SK-MEL-5 (cell line): ENCODE data around the gene RAB3B. TPM values are rescaled to one million over a fixed set of nuclear protein-coding genes. Genes with fewer than 3 reads are reported as not detected.
A peak's percentile ranks its signal among the peaks of the same experiment; 100 is the strongest.
"Not testable (repeated sequence)": the region's sequence is repeated elsewhere in the genome, so short reads cannot be mapped to it uniquely, and the experiment has no call there.

ENCODE experiments used
- DNase-seq: peaks from one replicate; pipeline ENCODE4 v3.0.0-alpha.2; 2016; ENCODE audit warnings: low read depth, low spot score
- in situ Hi-C: cut with HindIII; loops from 2 replicates; pipeline ENCODE4 v1.10.0; 2016; ENCODE audit warnings: low sequenced_read_pairs, high pct_unique_total_duplicates, low pct_unique_long_range_greater_than_20kb
- polyA plus RNA-seq, 2 experiments: library from polyadenylated mRNA; depleted of rRNA; stranded (reverse); fragments of >200 nt; gene quantifications; 2 replicates each; pipeline ENCODE4 v1.2.3, GENCODE V29; 2015
- total RNA-seq: library from RNA; depleted of rRNA; stranded (reverse); fragments of >200 nt; shearing (Covaris generic); gene quantifications from 2 replicates; pipeline ENCODE4 v1.2.3, GENCODE V29; 2014; rRNA removed

RAB3B gene, protein sequence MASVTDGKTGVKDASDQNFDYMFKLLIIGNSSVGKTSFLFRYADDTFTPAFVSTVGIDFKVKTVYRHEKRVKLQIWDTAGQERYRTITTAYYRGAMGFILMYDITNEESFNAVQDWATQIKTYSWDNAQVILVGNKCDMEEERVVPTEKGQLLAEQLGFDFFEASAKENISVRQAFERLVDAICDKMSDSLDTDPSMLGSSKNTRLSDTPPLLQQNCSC
- total RNA-seq = 0.08 and 0.19 TPM in 2 replicates
- 0.18 and 0.19 TPM in 2 replicates for polyA plus RNA-seq (2015; cell fraction: cytosol; rRNA removed)
- polyA plus RNA-seq (2015; cell fraction: nucleus; rRNA removed) = 0.02 and 0.24 TPM in 2 replicates

- peak; percentile 30 for DNase-seq
- in situ Hi-C loops = no loop called here
Measured at GRCh38 chr1:51990478-51990965, at the start of gene RAB3B. Gene RAB3B (minus strand): TSS chr1:51990700. CDS start chr1:51977117, 13,583 bp downstream.

- DNase-seq = no peak
- in situ Hi-C loops = no loop called here
Measured at GRCh38 chr1:52037909-52038308, 47.4 kb upstream of the RAB3B start.

GRCh38 chr1:52037402-52037814 is 46.9 kb upstream of the RAB3B start:
- no peak for DNase-seq

GRCh38 chr1:52034050-52034384 is 43.5 kb upstream of the RAB3B start:
- in situ Hi-C loops = no loop called here
- no peak for DNase-seq

More at GRCh38 chr1:52037402-52037814, 46.9 kb upstream of the RAB3B start:
- in situ Hi-C loops = no loop called here

GRCh38 chr1:52033190-52034049 is 42.9 kb upstream of the RAB3B start, which contains the start of gene KTI12:
Gene KTI12 (minus strand): TSS chr1:52033810. CDS start chr1:52033761, 49 bp downstream.
- DNase-seq = peak; percentile 89
- in situ Hi-C loops = no loop called here

- DNase-seq = peak; percentile 61
- in situ Hi-C loops = no loop called here
Measured at GRCh38 chr1:52032785-52033131, 42.3 kb upstream of the RAB3B start.

GRCh38 chr1:52032124-52032784 is 41.8 kb upstream of the RAB3B start:
- no peak for DNase-seq
- in situ Hi-C loops = no loop called here

- DNase-seq, in situ Hi-C loops: not testable (repeated sequence)
Measured at GRCh38 chr1:52028839-52029238, 38.3 kb upstream of the RAB3B start.

- in situ Hi-C loops = no loop called here
- no peak for DNase-seq
Measured at GRCh38 chr1:52028328-52028727, 37.8 kb upstream of the RAB3B start.

DNA sequence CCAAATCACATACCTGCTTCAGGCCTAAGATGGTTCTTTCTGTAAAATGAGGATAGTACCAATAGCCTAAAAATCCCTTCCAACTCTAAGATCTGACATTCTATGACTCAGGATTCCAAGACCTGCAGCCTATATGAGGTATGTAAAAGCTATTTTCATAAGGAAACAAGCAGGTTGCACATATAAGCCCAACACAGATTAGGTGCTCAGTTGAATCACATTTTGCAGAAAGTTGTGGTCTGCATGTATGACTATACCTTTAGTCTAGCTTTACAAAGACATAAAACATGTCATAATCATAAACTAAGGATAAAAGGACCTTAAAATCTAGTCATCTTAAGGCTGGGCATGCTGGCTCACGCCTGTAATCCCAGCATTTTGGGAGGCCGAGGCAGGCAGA is 35.8 kb upstream of the RAB3B start:
- no peak for DNase-seq
- in situ Hi-C loops = no loop called here

GRCh38 chr1:52022133-52022532 is 31.6 kb upstream of the RAB3B start:
- in situ Hi-C loops = no loop called here
- DNase-seq = no peak

- in situ Hi-C loops = no loop called here
Measured at GRCh38 chr1:52008071-52008809, 17.7 kb upstream of the RAB3B start.

DNA sequence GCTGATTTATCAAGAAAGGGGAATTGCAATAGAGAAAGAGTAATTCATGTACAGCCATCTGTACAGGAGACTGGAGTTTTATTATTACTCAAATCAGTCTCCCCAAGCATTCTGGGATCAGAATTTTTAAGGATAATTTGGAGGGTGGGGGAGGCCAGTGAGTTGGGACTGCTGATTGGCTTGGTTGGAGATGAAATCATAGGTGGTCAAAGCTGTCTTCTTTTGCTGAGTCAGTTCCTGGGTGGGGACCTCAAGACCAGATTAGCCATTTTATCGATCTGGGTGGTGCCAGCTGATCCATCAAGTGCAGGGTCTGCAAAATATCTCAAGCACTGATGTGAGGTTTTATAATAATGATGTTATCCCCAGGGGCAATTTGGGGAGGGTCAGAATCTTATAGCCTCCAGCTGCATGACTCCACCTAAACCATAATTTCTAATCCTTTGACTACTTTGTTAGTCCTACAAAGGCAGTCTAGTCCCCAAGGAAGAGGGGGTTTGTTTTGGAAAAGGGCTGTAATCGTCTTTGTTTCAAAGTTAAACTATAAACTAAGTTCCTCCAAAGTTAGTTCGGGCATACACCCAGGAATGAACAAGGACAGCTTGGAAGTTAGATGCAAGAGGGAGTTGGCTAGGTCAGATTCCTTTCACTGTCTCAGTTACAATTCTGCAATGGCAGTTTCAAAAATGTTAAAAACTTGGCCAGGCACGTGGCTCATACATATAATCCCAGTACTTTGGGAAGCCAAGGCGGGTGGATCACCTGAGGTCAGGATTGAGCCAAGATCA is 16.9 kb upstream of the RAB3B start:
- no peak for DNase-seq
- in situ Hi-C loops = no loop called here

More at GRCh38 chr1:52008071-52008809, 17.7 kb upstream of the RAB3B start:
- DNase-seq = no peak

GRCh38 chr1:52006081-52006553 is 15.6 kb upstream of the RAB3B start:
- in situ Hi-C loops, DNase-seq: not testable (repeated sequence)

DNA sequence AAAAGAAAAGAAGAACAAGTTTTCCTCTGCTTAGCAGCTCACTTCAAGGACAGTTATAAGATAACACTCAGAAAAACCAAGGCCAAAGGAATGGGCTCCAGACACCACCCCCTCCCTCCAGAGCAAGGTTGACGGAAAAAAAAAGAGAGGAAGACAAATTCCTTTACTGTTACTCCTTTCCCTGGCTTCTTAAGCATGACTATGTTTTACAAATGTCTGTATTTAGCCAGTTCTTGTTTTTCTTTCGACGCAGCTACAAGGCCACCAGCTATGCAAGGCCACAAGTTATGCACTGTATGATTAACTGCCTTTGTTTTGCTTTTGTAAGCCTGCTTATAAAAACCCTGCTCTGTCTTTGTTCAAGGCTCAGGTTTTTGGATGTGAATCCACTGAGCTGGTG is 15.0 kb upstream of the RAB3B start:
- DNase-seq, in situ Hi-C loops: not testable (repeated sequence)

DNA sequence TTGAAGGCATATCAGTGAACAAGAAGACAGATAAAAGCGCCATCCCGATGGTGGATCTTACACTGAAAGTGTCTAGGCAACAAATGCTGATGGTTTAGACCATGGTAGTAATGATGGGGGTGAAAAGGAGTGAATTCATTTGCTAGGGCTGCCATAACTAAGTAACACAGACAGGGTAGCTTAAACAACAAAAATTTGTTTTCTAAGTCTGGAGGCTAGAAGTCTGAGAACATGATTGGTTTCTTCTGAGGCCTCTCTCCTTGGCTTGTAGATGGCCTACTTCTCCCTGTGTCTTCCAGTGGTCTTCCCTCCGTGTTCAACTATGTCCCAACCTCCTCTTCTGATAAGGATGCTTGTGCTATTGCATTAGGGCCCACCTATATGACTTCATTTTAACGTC is 13.4 kb upstream of the RAB3B start:
- in situ Hi-C loops = no loop called here
- no peak for DNase-seq
